NAMALWA (cell line): ENCODE results near the gene P2RY12.

ENCODE experiments used
- DNase-seq: peaks from one replicate; pipeline ENCODE4 v3.0.0-alpha.2; 2015; ENCODE audit warnings: low spot score

Gene P2RY12

GRCh38 chr3:151346292-151346691, 38.3 kb downstream of the P2RY12 start:
- no peak for DNase-seq

- DNase-seq = no peak
These were observed 38.7 kb downstream of the P2RY12 start for GRCh38 chr3:151345859-151346258.

- no peak for DNase-seq
These were observed 52.9 kb downstream of the P2RY12 start for GRCh38 chr3:151331696-151332095.

- DNase-seq = no peak
These were observed 53.7 kb downstream of the P2RY12 start for GRCh38 chr3:151330899-151331298.

- DNase-seq = no peak
These were observed 54.2 kb downstream of the P2RY12 start for GRCh38 chr3:151330379-151330778.

- no peak for DNase-seq
These were observed 55.2 kb downstream of the P2RY12 start, which contains the start of gene P2RY13 for GRCh38 chr3:151329363-151329762. TSS of gene P2RY13 (minus strand) at chr3:151329549. CDS start at chr3:151329528, 21 bp downstream.

GRCh38 chr3:151328298-151328995, 56.1 kb downstream of the P2RY12 start:
- peak; percentile 8 for DNase-seq

- peak; percentile 43 for DNase-seq
These were observed 56.9 kb downstream of the P2RY12 start for GRCh38 chr3:151327571-151328198.

- DNase-seq = no peak
These were observed 62.0 kb downstream of the P2RY12 start for GRCh38 chr3:151322511-151322910.

- no peak for DNase-seq
These were observed 63.0 kb downstream of the P2RY12 start for GRCh38 chr3:151321526-151321925.

GRCh38 chr3:151320131-151320530, 64.4 kb downstream of the P2RY12 start:
- DNase-seq = no peak

- no peak for DNase-seq
These were observed 64.9 kb downstream of the P2RY12 start for GRCh38 chr3:151319628-151320027.

GRCh38 chr3:151318991-151319390, 65.6 kb downstream of the P2RY12 start:
- no peak for DNase-seq

GRCh38 chr3:151318313-151318712, 66.2 kb downstream of the P2RY12 start:
- DNase-seq = no peak

- DNase-seq = no peak
These were observed 68.1 kb downstream of the P2RY12 start, which contains the start of gene GPR87 for GRCh38 chr3:151316267-151316991. TSS of gene GPR87 (minus strand) at chr3:151316820. CDS start at chr3:151300100, 16,720 bp downstream.

GRCh38 chr3:151315846-151316245, 68.7 kb downstream of the P2RY12 start:
- no peak for DNase-seq

- no peak for DNase-seq
These were observed 69.4 kb downstream of the P2RY12 start for GRCh38 chr3:151315136-151315535.

- no peak for DNase-seq
These were observed 70.0 kb downstream of the P2RY12 start for GRCh38 chr3:151314593-151314992.

- DNase-seq = no peak
These were observed 70.4 kb downstream of the P2RY12 start for GRCh38 chr3:151314137-151314536.

- DNase-seq = no peak
These were observed 71.6 kb downstream of the P2RY12 start for GRCh38 chr3:151312972-151313371.

- DNase-seq = no peak
These were observed 75.0 kb downstream of the P2RY12 start for GRCh38 chr3:151309566-151309965.

GRCh38 chr3:151307583-151308488, 76.7 kb downstream of the P2RY12 start:
- DNase-seq = no peak
